Measurements from ENCODE around the gene SIT1.

SIT1 gene

DNA sequence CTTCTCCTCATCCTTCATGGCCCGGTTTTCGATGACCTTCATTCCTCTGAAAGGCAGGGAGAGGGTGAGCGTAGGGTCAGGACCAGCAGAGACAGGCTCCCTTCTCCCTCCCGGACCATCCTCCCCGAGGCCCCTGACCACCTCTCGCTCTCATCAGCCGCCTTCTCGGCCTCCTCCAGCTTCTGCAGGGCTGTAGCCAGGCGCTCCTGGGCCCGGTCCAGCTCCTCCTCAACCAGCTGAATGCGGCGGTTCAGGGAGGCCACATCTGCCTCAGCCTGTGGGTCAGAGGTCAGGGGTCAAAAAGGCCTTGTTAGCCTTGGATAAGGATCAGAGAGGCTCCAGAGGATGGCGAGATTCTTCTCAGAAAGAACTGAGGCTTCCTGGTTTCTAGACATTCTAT lies 34.8 kb upstream of the SIT1 start:
- no peak for FAIRE-seq
- no peak for DNase-seq (ENCODE audit: insufficient read length, low spot score)
- no peak for TF ChIP-seq PAX5 (IDR thresholded peaks at IDR 0.05; ENCODE audit: insufficient read depth, low read length, severe bottlenecking)
- no peak for TF ChIP-seq POLR2AphosphoS5 (IDR thresholded peaks at IDR 0.05; ENCODE audit: low read depth, low read length)
- no peak for TF ChIP-seq TAF1 (IDR thresholded peaks at IDR 0.05; ENCODE audit: low read depth, low read length)
- TF ChIP-seq POLR2A (IDR thresholded peaks at IDR 0.05; ENCODE audit: low read depth, low read length), result no peak
- TF ChIP-seq SPI1 (IDR thresholded peaks at IDR 0.05; ENCODE audit: low read depth, low read length), result no peak
- TF ChIP-seq POU2F2 (IDR thresholded peaks at IDR 0.05; ENCODE audit: low read depth, low read length), result no peak

DNA sequence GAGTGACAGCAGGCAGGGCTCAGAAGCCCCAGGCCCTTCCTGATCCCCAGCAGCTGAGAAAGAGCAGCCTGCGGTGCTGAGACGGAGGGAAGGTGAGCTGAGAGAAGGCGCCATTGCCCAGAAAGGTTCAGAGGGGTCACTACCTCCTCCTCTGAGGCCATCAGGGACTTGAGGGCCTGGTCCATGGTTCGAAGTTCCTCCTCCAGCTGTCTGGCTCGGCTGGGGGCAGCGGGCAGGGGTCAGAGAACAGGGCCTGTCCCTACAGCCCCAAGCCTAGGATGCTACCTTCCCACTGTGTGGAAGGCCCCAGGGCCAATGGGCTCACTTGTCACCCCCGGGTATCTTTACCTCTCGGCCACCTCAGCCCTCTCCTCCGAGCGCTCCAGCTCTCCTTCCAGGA lies 34.2 kb upstream of the SIT1 start:
- no peak for TF ChIP-seq PAX5 (IDR thresholded peaks at IDR 0.05; ENCODE audit: insufficient read depth, low read length, severe bottlenecking)
- no peak for TF ChIP-seq TAF1 (IDR thresholded peaks at IDR 0.05; ENCODE audit: low read depth, low read length)
- no peak for TF ChIP-seq POU2F2 (IDR thresholded peaks at IDR 0.05; ENCODE audit: low read depth, low read length)
- no peak for TF ChIP-seq POLR2AphosphoS5 (IDR thresholded peaks at IDR 0.05; ENCODE audit: low read depth, low read length)
- no peak for TF ChIP-seq POLR2A (IDR thresholded peaks at IDR 0.05; ENCODE audit: low read depth, low read length)
- TF ChIP-seq SPI1 (IDR thresholded peaks at IDR 0.05; ENCODE audit: low read depth, low read length), result no peak
- FAIRE-seq, result no peak

DNA sequence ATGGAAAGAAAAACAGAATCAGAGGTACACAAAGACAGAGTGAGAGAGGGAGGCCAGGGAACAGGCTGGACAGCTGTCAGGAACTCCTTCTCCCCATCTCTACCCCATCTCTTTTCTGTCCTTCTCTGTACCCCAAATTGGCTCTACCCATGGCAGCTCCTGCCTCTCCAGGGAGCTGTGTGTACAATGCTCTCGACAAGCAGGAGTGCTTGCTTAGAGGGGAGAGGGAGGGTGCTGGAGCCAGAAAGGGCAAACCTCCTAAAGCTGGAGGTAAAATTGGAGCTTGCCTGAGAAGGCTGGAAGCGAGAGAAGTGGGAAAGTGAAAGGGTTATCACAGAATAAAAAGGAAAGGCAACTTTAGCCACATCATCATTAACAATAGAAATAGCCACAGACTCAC lies 32.6 kb upstream of the SIT1 start:
- no peak for TF ChIP-seq POU2F2 (IDR thresholded peaks at IDR 0.05; ENCODE audit: low read depth, low read length)
- TF ChIP-seq PAX5 (IDR thresholded peaks at IDR 0.05; ENCODE audit: insufficient read depth, low read length, severe bottlenecking), result no peak
- no peak for TF ChIP-seq SPI1 (IDR thresholded peaks at IDR 0.05; ENCODE audit: low read depth, low read length)
- TF ChIP-seq TAF1 (IDR thresholded peaks at IDR 0.05; ENCODE audit: low read depth, low read length), result no peak
- no peak for TF ChIP-seq POLR2A (IDR thresholded peaks at IDR 0.05; ENCODE audit: low read depth, low read length)
- TF ChIP-seq POLR2AphosphoS5 (IDR thresholded peaks at IDR 0.05; ENCODE audit: low read depth, low read length), result no peak
- DNase-seq (ENCODE audit: insufficient read length, low spot score) (no peak), FAIRE-seq (no peak)

More for the DNA sequence above, 34.2 kb upstream of the SIT1 start:
- no peak for DNase-seq (ENCODE audit: insufficient read length, low spot score)

DNA sequence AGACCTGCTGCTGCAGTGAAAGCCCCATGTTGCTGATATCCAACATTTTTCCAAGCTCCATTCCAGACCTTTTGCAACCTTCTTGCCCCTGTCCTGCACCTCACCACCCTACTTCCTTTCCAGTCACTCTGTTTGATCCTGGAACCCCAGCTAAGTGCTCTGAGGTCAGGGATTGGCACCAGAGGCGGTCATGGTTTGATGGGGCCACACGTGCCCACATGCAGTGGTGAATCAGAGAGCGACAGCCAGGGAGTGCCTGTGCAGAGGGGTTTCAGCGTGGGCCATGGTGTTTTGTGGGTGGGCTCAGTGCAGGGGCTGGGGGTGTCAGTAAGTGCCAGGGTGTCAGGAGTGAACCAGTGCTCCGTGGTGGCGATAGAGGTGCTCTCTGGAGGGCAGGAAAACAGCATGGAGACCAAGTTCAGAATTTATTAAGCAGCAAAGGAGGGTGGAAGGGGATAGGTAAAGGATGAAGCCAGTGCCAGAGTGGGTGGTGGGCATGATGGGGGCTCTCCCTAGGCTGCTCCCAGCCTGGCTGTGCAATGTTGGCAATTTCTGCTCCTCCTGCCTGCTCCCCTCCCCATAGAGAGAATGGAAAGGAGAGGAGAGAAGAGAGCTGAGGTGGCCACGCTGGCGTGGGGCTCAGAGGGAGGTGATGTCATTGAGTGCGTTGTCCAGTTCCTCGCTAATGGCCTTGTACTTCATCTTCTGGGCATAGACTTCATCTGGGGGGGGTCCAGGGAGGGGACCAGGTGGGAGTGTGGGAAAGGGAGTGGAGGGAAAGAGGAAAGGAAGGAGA lies 32.0 kb upstream of the SIT1 start:
- no peak for DNase-seq (ENCODE audit: insufficient read length, low spot score)
- no peak for FAIRE-seq
- TF ChIP-seq POLR2AphosphoS5 (IDR thresholded peaks at IDR 0.05; ENCODE audit: low read depth, low read length), result no peak
- TF ChIP-seq POU2F2 (IDR thresholded peaks at IDR 0.05; ENCODE audit: low read depth, low read length), result no peak
- no peak for TF ChIP-seq TAF1 (IDR thresholded peaks at IDR 0.05; ENCODE audit: low read depth, low read length)
- TF ChIP-seq PAX5 (IDR thresholded peaks at IDR 0.05; ENCODE audit: insufficient read depth, low read length, severe bottlenecking), result no peak

DNA sequence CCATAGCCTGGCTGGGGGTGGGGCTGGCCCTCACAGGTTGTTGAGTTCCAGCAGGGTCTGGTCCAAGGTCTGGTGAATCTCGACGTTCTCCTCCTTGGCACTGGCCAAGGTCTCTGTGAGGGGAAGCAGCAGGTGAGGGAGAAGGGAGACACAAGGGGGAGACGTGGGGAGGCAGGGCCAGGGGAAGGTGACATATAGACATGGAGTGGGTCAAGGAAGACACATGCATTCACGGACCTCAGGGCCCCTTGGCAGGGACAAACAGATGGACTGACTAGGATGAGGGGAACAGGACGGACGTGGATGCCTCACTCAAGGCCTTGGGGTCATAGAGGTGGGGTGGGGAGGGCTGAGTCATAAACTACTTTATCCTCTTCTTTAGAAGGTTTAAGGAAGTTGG lies 31.3 kb upstream of the SIT1 start:
- TF ChIP-seq TAF1 (IDR thresholded peaks at IDR 0.05; ENCODE audit: low read depth, low read length), result no peak
- no peak for TF ChIP-seq PAX5 (IDR thresholded peaks at IDR 0.05; ENCODE audit: insufficient read depth, low read length, severe bottlenecking)
- TF ChIP-seq POLR2AphosphoS5 (IDR thresholded peaks at IDR 0.05; ENCODE audit: low read depth, low read length), result no peak
- TF ChIP-seq SPI1 (IDR thresholded peaks at IDR 0.05; ENCODE audit: low read depth, low read length), result no peak
- 0 out of 2 replicates have a peak, but pooled peaks have one; percentile 17 for TF ChIP-seq POLR2A (IDR thresholded peaks at IDR 0.05; ENCODE audit: low read depth, low read length)
- TF ChIP-seq POU2F2 (IDR thresholded peaks at IDR 0.05; ENCODE audit: low read depth, low read length), result no peak
- no peak for DNase-seq (ENCODE audit: insufficient read length, low spot score)
- FAIRE-seq, result no peak

DNA sequence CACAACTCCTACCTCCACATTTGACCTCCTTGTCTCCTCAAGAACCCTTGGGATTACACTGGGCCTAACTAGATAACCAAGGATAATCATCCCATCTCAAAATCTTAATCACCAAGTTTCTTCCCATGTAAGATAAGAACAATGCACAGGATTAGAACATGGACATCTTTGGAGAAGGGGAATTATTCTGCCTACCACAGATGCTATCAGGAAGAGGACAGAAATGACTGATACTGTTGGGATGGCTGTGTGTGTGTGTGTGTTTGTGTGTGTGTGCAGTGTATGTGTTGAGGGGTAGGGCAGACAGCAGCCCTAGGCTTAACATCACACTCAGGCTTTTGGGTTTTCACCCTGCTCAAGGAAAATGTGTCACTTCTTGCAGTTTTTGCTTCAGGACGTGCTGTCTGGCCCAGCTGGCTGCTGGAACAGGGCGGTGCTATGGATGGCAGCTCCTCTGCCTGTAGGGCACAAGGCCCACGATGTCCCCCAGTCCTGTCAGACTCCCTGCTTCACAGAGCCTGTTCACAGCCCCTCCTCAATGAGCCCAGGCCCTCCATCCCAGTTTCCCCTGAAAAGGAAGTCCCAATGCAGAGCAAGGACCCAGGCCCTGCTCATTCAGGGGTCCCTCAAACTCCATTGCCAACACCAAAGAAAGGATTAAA lies 30.7 kb upstream of the SIT1 start:
- no peak for DNase-seq (ENCODE audit: insufficient read length, low spot score)
- TF ChIP-seq SPI1 (IDR thresholded peaks at IDR 0.05; ENCODE audit: low read depth, low read length), result no peak
- TF ChIP-seq POLR2AphosphoS5 (IDR thresholded peaks at IDR 0.05; ENCODE audit: low read depth, low read length), result no peak; the same call in 1 of the 2 replicates
- no peak for TF ChIP-seq TAF1 (IDR thresholded peaks at IDR 0.05; ENCODE audit: low read depth, low read length)
- no peak for TF ChIP-seq POLR2A (IDR thresholded peaks at IDR 0.05; ENCODE audit: low read depth, low read length)
- no peak for TF ChIP-seq PAX5 (IDR thresholded peaks at IDR 0.05; ENCODE audit: insufficient read depth, low read length, severe bottlenecking)
- FAIRE-seq, result peak; percentile 81

DNA sequence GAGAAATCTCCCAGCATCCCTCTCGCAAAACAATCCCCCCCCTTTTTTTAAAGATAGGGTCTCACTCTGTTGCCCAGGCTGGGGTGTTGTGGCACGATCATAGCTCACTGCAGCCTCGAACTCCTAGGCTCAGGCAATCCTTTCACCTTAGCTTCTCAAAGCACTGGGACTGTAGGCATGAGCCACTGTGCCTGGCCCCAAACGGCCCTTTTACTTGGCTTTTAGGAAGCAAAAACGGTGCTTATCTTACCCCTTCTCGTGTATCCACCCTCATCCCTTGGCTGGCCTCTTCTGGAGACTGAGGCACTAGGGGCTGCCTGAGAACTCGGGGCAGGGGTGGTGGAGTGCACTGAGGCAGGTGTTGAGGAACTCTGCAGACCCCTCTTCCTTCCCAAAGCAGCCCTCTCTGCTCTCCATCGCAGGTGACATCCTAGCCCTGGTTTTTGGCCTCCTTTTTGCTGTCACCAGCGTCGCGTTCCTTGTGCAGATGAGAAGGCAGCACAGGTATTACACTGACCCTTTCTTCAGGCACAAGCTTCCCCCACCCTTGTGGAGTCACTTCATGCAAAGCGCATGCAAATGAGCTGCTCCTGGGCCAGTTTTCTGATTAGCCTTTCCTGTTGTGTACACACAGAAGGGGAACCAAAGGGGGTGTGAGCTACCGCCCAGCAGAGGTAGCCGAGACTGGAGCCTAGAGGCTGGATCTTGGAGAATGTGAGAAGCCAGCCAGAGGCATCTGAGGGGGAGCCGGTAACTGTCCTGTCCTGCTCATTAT lies 29.8 kb upstream of the SIT1 start:
- peak; percentile 54 for DNase-seq (ENCODE audit: insufficient read length, low spot score)
- peak; percentile 92 for FAIRE-seq
- no peak for TF ChIP-seq POLR2A (IDR thresholded peaks at IDR 0.05; ENCODE audit: low read depth, low read length)
- TF ChIP-seq PAX5 (IDR thresholded peaks at IDR 0.05; ENCODE audit: insufficient read depth, low read length, severe bottlenecking), result no peak
- TF ChIP-seq POU2F2 (IDR thresholded peaks at IDR 0.05; ENCODE audit: low read depth, low read length), result peak; percentile 98

DNA sequence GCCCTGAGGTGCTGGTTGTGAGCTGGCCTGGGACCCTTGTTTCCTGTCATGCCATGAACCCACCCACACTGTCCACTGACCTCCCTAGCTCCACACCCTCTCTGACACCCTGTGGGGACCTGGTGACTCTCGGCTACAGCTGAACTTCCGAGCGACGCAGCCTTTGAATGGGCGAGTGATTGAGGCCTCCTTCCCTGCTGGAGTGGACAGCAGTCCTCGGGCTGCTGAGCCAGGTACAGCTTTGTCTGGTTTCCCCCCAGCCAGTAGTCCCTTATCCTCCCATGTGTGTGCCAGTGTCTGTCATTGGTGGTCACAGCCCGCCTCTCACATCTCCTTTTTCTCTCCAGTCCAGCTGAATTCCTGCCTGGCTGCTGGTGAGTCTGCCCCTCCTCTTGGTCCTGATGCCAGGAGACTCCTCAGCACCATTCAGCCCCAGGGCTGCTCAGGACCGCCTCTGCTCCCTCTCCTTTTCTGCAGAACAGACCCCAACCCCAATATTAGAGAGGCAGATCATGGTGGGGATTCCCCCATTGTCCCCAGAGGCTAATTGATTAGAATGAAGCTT lies 29.1 kb upstream of the SIT1 start:
- peak; percentile 31 for FAIRE-seq
- DNase-seq (ENCODE audit: insufficient read length, low spot score), result no peak
- TF ChIP-seq POLR2AphosphoS5 (IDR thresholded peaks at IDR 0.05; ENCODE audit: low read depth, low read length), result no peak
- TF ChIP-seq POU2F2 (IDR thresholded peaks at IDR 0.05; ENCODE audit: low read depth, low read length), result no peak
- no peak for TF ChIP-seq SPI1 (IDR thresholded peaks at IDR 0.05; ENCODE audit: low read depth, low read length)
- no peak for TF ChIP-seq PAX5 (IDR thresholded peaks at IDR 0.05; ENCODE audit: insufficient read depth, low read length, severe bottlenecking)
- no peak for TF ChIP-seq TAF1 (IDR thresholded peaks at IDR 0.05; ENCODE audit: low read depth, low read length)
- no peak for TF ChIP-seq POLR2A (IDR thresholded peaks at IDR 0.05; ENCODE audit: low read depth, low read length)

DNA sequence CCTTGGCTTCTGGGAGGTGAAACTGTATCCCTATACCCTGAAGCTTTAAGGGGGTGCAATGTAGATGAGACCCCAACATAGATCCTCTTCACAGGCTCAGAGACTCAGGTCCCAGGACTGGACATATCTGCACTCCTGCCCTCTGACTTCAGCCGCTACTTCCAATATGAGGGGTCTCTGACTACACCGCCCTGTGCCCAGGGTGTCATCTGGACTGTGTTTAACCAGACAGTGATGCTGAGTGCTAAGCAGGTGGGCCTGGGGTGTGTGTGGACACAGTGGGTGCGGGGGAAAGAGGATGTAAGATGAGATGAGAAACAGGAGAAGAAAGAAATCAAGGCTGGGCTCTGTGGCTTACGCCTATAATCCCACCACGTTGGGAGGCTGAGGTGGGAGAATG lies 28.4 kb upstream of the SIT1 start:
- DNase-seq (ENCODE audit: insufficient read length, low spot score) (no peak), FAIRE-seq (no peak)
- TF ChIP-seq SPI1 (IDR thresholded peaks at IDR 0.05; ENCODE audit: low read depth, low read length), result no peak
- TF ChIP-seq TAF1 (IDR thresholded peaks at IDR 0.05; ENCODE audit: low read depth, low read length), result no peak
- no peak for TF ChIP-seq PAX5 (IDR thresholded peaks at IDR 0.05; ENCODE audit: insufficient read depth, low read length, severe bottlenecking)
- no peak for TF ChIP-seq POLR2A (IDR thresholded peaks at IDR 0.05; ENCODE audit: low read depth, low read length)
- no peak for TF ChIP-seq POU2F2 (IDR thresholded peaks at IDR 0.05; ENCODE audit: low read depth, low read length)
- TF ChIP-seq POLR2AphosphoS5 (IDR thresholded peaks at IDR 0.05; ENCODE audit: low read depth, low read length), result no peak

Data from GM12891 (cell line).